HG03469 (cell line): ENCODE results near the gene FHL2.
"Not testable (repeated sequence)": the region's sequence is repeated elsewhere in the genome, so short reads cannot be mapped to it uniquely, and the experiment has no call there.

ENCODE experiments used
- ATAC-seq: cut with Tn5 transposase; IDR thresholded peaks from one replicate; pipeline ENCODE4 v1.9.1; 2021; ENCODE audit warnings: mild to moderate bottlenecking, moderate library complexity, moderate number of reproducible peaks; ENCODE audit not compliant: unreplicated experiment

Gene FHL2

DNA sequence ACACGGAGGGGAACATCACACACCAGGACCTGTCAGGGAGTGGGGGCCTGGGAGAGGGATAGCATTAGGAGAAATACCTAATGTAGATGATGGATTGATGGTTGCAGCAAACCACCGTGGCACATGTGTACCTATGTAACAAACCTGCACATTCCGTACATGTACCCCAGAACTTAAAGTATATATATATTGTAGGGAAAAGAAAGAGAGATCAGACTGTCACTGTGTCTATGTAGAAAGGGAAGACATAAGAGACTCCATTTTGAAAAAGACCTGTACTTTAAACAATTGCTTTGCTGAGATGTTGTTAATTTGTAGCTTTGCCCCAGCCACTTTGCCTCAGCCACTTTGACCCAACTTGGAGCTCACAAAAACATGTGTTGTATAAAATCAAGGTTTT, 26.0 kb upstream of the FHL2 start:
- not testable (repeated sequence) for ATAC-seq

DNA sequence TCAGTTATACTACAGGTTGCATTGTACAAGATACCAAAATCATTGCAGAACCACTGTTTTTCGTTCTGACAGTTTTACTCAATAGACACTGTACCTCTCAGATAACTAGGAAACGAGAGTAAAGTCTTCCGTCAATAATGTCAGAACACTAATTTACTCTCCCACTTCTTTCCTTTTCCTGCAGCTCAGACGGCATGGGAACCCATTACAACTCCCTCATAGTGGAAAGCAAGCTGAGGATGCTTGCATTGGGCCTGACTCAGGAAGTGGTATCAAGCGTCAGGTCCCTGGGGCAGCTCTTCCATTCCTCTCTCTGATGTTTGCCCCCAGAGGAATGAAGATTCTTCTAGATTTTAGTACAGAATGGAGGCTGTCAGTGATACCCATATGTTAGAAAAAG, 23.9 kb upstream of the FHL2 start:
- no peak for ATAC-seq

- no peak for ATAC-seq
Measured at GRCh38 chr2:105421053-105421452, 22.2 kb upstream of the FHL2 start.

DNA sequence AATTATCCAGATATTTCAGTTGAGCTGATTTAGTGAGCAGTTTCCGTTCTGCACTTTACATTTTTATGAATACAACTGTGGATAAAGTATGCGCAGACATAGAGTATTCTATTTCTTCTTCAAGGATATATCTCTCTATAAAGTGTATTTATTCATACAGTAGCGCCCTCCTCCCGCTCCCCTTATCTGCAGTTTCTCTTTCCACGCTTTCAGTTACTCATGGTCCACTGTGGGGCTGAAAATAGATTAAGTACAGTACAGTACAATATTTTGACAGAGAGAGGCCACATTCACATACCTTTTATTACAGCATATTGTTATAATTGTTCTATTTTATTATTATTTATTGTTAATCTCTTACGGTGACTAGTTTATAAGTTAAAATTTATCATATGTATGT, 19.7 kb upstream of the FHL2 start:
- no peak for ATAC-seq

- no peak for ATAC-seq
Measured at GRCh38 chr2:105417857-105418436, 19.1 kb upstream of the FHL2 start.

DNA sequence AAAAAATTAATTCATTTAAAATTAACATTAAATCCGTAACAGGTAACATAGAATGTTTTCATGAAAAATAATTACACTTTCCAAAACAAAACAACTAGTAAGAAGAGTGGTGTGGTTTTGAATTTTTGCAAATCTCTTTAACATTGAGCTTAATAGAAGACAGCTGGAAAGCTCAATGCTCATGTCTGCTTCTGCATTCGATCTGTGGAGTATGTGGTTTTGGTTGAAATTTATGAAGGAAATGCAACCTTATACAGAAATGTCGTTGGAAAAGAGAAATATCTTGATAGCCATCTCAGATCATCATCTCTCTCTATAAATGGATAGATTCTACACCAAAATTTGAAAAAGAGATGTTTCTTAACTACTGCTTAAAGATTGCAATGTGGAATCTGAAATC, 17.3 kb upstream of the FHL2 start:
- no peak for ATAC-seq

DNA sequence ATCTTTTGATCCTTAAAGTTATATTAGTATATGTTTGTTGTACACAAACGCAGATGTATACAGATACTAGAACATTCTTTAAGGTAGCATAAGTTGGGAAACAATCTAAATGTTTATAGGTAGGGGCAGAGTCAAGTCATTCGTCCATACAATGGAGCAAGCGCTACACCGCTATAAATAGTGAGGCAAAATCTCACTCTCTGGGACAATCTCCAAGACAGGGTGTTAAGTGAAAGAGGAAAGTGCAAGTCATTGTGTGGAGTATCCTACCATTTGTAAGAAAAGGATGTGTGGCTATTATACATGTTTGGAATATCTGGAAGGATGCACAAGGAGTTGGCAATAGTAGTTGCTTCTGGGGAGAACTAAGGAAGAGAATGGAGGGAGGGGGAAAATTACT, 16.2 kb upstream of the FHL2 start:
- ATAC-seq = no peak

- no peak for ATAC-seq
Measured at GRCh38 chr2:105413206-105413605, 14.4 kb upstream of the FHL2 start.

DNA sequence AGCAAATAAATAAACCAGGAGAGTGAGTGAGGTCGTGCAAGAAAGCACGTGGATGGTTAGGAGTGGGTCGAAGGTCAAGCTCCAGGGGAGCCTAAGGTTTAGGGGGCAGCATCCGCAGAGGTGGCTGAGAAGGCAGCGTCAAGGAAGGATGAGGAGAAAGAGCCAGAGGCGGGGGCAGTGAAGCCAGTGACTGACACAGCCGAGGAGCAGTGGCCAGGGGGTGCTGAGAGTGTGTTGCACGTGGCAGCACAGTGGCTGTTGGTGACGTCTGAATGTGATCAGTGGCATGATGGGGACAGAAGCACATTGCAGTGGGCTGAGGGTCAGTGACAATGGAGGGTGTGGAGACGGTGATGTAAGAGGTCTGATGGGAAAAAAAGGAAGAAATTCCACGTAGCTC, 13.7 kb upstream of the FHL2 start:
- ATAC-seq = no peak

GRCh38 chr2:105411720-105412407, 13.0 kb upstream of the FHL2 start:
- no peak for ATAC-seq

DNA sequence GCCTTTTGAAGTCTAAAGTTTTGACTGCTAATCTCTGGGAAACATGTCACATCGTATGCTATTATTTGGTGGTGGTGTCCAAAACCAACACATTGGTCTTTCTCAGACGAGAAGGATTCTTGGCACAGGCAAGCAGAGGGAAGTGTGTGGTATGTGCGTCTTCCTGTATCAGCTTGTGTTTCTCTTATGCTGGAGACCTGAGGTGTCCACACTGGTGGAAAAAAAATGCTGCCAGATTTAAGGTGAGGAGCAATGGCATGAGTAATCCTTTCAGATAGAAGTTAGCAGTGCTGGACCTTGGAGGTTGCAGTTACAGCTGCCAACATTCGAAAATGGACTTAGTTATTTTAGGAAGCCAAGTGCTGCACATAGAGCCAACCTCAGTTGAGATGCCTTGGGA, 11.7 kb upstream of the FHL2 start:
- ATAC-seq = no peak

- no peak for ATAC-seq
Measured at GRCh38 chr2:105409717-105410116, 10.9 kb upstream of the FHL2 start.

DNA sequence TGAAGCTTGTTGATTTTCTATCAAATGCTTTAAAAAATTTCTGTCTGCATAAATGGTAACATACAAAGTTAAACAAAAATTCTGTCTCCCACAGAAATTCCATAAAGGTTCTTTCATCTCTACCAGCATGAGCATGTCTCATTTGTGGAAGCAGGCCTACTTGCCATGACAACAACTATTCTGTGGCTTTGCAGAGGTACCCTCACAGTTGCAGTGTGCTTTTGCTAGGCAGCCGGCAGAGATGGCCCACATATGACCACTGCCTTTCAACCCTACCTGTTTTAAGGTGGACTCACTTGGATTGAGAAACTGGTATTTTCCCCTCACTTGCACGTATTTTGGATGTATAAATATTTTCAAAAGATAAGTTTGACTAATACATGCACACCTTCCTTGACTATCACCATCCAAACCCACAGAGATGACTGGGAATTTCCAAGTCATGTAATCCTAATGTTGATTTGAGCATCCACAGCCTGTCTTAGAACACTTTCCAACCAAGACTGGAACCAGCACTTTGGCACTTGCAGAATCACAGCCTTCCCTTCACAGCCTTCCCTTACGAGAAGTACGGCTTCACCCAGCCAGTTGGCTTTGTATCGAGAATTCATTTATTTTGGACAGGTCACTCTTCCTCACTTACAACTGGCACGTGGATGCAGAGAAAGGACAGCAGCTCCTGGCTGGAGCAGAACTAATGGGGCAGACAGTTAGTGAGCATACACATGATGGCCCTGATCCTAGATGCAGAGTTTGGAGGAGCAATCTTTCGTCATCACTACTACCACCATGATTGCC, 9.3 kb upstream of the FHL2 start:
- ATAC-seq = no peak

GRCh38 chr2:105406221-105406620, 7.4 kb upstream of the FHL2 start:
- no peak for ATAC-seq

DNA sequence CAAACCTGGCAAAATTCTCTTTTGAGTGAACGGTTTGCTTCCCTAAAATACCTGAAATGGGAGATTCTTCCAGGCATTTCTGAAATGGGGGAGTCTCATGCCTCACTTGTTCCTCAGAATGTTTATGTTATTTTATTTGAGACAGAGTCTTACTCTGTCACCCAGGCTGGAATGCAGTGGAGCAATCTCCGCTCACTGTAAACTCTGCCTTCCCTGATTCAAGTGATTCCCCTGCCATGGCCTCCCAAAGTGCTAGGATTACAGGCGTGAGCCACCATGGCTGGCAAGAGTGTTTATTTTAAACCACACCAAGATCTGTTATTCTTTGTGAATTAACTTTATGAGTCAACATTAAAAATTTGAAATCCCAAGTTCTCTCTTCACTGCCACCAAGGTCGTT, 6.4 kb upstream of the FHL2 start:
- no peak for ATAC-seq

- ATAC-seq = no peak
Measured at GRCh38 chr2:105404736-105405135, 5.9 kb upstream of the FHL2 start.

DNA sequence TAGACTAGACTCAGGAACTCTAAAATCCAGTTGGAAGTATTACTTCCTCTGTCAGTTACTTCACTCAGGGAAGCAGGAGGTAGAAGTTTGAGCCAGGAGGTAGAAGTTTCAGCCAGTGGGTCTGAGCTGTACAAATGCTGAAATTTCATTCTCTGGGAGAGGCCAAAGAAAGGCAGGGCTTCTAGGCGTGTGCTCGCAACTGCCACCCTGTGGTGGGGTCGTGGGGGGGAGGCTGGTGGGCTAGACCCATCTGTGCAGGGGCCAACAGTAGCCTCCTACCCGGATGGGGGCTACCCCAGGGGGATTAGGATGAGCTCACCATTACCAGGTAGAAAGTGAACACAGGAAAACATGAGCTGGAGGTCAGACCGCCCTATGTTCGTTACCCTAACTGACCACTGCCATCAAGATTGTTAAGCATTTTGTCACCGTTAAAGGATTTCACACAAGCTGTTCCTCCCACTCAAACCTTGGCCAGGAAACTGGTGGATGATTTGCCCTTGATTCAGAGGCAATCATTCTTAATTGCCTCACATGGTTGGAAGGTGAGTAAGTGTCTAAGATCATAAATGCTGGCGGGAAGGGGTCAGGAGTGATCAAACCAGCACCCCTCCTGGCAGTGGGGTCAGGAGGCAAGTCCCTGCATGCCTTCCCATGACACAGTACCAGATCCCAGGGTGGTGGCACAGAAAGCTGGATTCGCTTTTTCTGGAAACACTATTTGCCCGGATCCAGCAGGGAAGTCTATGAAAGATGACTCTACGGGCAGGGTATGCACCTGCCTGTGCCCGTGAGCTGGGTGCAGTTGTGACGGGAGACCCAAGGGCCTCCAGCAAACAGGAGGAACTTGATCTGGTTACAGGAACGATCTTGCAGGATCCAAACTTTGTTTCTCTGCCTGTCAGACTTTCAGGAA, 5.2 kb upstream of the FHL2 start:
- ATAC-seq = no peak

DNA sequence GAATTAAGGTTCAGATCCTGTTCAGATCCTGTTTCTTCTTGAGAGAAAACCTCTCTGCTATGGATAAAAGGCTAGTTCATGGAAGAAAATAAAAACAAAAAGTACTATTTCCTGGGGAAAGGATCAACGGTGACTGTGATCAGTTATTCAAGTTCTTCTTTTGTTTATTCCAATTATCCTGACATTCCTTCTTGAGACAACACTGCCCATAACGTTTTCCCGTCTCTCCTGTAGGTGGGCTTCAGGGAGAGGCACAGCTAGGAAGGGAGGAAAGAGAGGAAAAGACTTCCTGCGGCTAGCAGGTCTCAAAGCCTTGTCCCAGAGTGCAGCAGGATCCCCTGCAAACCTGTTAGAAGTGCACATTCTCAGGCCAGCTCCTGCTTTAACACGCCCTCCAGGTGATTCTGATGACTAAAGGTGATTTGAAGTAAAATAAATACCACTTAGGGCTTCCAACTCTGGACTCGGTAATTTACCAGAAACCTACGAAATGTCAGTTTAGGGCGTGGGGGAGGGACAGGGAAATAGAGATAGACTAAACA, 4.5 kb upstream of the FHL2 start:
- ATAC-seq = no peak

- ATAC-seq = no peak
Measured at GRCh38 chr2:105402809-105403208, 4.0 kb upstream of the FHL2 start.

GRCh38 chr2:105401867-105402266, 3.0 kb upstream of the FHL2 start:
- no peak for ATAC-seq

GRCh38 chr2:105400138-105400540, 1.3 kb upstream of the FHL2 start:
- ATAC-seq = no peak
